HG03442 (cell line): ENCODE data around the gene CFAP73.

Experiments
- ATAC-seq: cut with Tn5 transposase; IDR thresholded peaks from one replicate; pipeline ENCODE4 v1.9.1; 2021; ENCODE audit warnings: mild to moderate bottlenecking, moderate library complexity; ENCODE audit not compliant: unreplicated experiment

CFAP73 gene

DNA sequence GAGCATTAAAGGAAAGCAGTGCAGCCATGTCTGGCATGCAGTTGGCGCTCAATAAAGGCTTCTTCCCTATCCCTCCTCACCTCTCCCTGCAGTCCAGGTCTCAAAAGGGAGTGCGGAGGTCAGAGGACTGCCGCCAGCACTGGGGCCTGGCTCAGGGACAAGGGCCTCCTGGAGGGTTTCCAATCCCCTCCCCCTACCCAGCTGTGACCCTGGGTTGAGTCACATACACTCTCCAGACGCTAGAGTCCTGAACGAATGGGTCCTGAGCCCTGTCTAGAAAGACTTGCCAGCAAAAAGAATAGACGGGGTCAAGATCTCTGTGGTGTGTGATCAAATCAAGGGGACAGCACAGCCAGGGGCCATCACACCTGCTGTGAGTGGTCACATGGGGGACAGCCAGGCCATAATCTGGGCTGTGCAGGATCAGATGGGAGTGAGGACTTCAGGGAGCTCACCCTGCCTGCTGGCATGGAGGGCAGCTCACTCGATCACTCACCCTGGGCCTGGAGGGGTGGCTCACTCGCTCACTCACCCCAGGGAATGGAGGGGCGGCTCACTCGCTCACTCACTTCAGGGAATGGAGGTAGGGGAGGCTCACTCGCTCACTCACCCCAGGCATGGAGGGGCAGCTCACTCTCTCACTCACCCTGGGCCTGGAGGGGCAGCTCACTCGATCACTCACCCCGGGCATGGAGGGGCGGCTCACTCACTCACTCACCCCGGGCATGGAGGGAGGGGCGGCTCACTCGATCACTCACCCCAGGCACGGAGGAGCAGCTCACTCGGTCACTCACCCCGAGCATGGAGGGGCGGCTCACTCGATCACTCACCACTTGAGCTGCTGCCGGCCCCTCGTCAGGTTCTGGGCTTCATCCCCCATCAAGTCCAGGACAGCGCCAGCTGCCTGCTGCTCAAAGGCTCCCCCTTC lies 12.8 kb downstream of the CFAP73 start:
- no peak for ATAC-seq

DNA sequence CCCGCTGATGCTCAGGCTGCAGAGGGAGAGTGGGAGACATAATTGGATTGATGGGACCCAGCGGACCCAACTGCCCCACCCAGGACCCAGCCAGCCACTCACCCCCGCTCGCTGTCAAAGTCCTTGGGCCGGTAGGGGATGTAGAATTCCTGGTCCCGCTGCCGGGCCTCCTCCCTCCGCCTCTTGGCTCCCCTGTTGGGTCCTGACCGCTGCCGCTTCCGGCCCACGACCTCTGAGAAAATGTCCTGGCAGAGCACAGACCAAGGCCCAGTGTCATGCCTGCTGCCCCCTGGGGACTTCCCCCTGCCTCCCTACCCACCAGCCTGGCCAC lies 13.5 kb downstream of the CFAP73 start:
- no peak for ATAC-seq

DNA sequence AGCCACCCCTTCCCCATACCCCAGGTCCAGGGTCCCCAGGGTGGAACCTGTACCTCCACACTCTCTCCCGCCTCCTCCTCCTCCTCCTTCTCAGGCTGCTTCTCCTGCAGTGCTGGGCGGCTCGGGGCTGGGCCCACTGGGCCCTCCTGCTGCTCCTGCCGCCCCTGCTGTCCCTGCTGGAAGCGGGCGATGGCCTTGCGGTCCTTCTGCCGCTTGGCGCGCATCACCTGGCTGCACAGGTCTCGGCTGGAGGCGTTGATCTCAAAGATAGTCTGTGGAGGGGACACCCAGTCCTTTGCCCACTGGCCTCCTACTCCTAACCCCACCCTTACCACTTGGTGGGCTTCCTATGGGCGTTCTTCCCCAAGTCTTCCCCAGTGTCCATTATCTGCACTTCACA lies 14.5 kb downstream of the CFAP73 start:
- no peak for ATAC-seq

DNA sequence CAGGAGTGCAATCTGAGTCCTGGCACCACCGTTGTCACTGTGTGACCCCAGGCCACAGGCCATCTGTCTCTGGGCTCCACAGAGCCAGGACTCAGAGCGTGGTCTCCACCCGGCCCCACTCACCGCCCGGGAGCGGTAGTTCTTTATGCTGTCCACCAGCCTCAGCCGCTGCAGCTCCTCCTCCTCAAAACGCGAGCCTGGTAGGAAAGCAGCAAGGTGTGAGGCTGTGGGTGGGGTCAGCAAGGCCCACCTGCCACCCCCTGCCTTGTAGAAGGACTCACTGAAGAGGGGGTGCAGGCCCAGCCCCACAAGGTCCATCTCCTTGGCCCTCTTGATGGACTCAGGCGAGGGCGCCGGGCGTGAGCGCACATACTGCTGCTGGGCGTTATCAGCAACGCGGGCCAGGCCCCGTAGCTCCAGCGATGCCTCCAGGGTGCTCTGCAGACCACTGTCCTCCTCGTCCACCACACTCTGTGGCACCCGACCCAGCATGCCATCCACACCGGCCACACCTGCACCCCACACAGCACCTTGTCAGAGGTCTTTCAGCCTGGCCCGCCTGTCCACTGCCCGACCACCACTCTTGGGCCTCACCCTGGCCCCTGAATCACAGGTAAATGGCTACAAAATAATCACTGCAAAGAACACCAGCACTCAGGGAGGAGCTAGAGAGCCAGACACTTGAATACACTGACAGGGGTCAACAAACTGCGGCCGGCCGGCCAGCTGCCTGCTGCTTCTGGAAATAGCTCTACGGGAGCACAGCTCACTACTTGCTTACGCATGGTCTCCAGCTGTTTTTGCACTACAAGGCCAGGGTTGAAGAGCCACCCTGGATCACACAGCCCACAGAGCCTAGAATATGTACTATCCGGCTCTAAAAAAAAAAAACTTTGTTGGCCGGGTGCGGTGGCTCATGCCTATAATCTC lies 16.3 kb downstream of the CFAP73 start:
- no peak for ATAC-seq

DNA sequence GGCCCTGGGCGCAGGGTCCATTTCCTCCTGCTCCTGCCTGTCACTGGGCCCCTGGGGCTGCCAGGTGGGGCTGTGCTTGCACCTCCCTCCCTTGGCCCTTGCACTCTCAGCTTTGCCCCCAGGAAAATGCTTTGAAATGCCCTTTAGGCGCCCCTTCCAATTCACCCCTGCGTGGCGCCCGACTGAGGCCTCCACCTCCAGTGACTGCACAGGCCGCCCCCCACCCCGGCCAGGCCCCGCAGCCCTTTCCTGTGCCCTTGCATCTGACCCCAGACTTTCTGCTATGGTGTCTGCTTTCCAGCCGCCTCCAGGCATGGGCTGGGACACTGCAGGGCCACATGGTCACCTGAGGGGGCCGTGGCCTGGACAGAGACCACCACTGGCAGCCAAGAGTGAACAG lies 18.3 kb downstream of the CFAP73 start:
- ATAC-seq, result no peak

DNA sequence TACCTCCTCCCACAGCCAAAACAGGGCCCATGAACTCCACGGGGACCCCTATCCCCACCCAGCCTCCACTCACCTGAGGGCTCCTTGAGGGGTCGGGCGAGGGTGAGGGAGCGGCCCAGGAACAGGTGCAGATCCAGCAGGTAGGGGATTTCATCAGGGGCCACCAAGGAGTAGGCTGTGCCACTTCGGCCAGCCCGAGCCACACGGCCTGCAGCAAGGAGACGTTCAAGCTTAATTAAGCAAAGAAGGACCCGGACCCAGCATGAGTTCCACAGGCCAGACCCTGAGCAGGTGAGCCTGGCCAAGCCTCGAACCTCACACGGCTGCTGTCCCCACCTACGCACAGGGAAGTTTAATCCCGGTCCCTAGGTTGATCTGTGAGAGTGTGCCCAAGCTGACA lies 20.2 kb downstream of the CFAP73 start:
- ATAC-seq, result no peak

DNA sequence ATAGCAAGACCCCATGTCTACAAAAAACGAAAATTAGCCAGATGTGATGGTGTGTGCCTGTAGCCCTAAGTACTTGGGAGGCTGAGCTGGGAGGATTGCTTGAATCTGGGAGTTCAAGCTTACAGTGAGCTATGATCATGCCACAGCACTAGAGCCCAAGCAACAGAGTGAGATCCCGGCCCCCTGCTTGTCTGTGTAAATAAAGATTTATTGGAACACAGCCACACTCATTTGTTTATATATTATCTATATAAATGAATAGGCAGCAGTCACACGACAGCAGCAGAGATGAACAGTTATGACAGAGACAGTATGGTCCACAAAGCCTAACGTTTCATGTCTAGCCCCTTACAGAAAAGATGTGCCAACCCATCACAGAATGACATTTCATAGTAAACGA lies 20.9 kb downstream of the CFAP73 start:
- ATAC-seq, result no peak

DNA sequence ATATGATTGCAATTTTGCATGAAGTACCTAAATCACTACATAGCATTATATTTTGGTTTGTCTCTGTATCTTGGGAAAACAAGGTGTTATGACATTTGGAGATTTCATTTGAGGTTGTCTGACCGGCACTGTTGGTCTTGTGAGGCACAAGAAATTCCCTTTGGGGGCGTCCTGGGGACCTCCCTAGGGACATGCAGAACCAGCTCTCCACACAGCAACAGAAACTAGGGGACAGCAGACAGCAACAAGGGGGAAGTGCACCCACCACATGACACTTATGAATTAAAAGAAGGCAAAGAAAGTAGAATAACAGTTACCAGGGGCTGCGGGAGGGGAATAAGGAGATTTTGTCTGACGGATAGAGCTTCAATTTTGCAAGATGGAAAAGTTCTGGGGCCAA lies 21.4 kb downstream of the CFAP73 start:
- ATAC-seq, result no peak

DNA sequence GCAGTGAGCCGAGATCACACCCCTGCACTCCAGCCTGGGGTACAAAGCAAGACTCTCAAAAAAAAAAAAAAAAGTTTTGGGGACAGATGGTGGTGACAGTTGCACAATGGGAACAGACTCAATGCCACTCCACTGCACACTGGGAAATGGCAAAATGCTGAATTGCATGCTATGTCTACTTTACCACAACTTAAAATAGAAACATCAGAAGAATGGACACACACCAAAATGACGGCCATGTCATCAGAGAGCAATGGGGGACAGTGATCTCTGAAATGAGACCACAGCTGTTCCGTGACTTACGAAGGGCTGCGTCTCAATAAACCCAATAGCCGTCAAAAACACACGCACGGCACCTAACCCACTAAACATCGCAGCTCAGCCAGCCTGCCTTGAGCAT lies 22.0 kb downstream of the CFAP73 start:
- ATAC-seq, result no peak

DNA sequence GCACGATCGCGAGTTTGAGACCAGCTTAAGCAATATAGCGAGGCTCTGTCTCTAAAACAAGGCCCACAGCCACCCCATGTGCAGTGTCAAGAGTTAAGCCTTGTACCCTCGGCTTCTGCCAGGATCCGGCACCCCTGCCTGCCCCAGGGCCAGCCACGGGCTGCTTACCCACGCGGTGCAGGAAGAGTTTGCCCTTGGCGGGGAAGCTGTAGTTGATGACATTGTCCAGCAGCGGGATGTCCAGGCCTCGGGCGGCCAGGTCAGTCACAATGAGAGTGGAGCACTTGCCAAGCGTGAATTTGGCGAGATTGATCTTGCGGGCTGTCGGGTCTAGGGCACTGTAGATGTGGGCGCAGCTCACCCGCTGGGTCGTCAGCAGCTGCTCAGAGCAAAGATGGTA lies 22.7 kb downstream of the CFAP73 start:
- no peak for ATAC-seq

DNA sequence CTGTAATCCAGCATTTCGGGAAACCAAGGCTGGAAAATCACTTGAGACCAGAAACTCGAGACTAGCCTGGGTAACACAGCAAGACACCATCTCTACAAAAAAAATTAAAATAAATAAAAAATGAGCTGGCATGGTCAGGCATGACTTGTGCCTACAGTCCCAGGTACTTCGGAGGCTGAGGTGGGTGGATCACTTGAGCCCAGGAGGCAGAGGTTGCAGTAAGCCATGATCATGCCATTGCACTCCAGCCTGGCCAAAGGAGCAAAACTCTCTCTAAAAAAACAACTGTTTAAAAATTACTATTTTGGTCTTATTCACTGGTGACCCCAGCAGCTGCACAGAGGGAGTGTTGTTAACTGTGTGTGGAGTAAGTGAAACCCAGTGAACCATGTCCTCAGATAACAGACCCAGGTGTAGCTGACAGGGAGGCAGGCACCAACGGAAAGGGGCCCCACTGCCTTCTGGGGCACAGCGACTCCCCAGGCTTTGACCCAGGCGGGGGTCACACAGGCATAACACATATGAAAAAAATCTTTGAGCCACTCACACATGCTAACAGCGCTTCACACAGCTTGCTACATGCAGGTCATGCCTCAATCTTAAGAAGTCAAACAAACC lies 23.7 kb downstream of the CFAP73 start:
- peak; percentile 49 for ATAC-seq

DNA sequence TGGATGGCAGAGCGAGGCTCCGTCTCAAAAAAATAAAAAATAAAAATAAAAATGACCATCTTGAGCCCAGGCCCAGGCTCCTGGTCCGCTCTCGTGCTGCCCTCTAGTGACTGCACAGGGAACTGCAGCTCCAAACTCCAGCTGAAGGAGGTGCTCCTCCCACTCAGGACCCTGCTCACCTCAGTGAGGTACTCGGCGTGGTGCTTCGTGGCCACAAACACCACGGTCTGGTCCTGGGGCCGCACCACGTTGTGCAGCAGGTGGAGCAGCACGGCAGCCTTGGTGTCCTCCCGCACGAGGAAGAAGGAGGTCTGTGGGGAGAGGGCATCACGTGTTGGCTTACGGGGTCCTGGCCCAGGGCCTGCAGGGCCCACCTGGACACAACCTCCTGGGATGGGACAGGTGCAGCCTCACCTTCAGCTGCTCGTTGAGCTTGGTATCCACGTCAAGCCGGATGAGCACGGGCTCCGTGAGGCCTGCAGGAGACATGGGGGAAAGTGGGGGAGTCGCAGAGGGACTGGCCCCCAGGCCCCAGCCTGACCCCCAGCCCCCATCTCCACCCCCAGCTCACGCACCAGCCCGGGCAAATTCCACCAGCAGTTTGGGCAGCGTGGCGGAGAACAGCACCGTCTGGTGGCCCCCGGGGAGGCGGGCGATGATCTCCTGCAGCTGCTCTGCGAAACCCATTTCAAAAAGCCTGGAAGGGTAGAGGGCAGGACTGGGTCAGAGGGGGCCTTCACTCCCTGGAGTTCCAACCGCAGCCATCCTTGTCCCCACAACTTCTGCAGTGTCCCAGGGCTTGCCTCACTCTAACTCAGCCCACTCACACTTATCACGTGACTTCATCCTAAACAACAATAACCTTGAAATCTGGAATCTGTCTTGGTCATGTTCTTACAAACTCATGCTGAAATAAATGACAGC lies 25.2 kb downstream of the CFAP73 start:
- ATAC-seq, result peak; percentile 50

DNA sequence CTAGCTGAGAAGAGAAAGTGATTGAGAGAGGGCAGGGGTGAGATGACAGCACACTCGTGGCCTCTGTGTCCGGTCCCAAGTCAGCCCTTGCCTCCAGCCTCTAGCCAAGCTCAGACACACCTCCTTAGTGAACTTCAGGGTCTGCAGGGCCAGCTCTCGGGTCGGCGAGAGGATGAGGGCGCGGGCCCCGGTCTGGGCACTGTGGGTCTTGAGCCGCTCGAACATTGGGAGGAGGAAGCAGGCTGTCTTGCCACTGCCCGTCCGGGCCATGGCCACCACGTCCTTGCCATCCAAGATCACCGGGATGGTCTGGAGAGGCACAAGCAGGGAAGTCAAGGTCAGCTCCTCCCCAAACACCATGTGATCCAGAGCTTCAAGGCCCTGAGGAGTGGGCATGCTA lies 29.5 kb downstream of the CFAP73 start:
- ATAC-seq, result no peak

DNA sequence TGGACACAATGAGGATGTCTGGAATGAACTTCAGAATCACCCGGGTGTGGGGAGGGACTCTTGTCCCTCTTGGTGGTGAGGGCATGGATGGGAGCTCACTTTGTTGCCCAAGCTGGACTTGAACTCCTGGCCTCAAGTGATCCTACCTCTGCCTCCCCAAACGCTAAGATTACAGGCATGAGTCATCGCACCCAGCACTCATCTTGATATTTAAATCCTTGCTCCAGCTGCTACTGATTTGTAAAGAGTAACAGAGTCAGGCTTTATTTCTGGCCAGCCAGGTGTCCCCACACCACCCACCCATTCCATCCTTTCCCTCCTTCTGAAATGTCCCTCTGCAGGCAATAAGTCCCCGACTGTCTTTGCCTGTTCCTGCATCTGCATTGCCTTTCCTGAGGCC lies 30.8 kb downstream of the CFAP73 start:
- ATAC-seq, result no peak

DNA sequence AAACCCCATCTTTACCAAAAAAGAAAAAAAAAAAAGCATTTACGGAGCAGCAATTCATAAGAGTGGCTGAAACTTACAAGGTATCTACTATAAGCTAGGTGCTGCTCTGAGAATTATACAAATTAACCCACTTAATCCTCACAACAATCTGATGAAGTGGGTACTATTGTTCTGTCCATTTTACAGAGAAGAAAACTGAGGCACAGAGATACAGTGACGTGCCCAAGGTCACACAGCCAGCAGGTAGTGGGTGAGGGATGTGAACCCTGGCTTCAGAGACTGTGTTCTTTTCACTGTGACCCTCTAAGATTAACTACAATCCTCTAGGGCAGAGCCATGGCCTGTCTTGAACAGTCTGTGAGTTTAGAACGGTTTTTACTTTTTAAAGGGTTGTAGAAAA lies 32.5 kb downstream of the CFAP73 start:
- no peak for ATAC-seq

DNA sequence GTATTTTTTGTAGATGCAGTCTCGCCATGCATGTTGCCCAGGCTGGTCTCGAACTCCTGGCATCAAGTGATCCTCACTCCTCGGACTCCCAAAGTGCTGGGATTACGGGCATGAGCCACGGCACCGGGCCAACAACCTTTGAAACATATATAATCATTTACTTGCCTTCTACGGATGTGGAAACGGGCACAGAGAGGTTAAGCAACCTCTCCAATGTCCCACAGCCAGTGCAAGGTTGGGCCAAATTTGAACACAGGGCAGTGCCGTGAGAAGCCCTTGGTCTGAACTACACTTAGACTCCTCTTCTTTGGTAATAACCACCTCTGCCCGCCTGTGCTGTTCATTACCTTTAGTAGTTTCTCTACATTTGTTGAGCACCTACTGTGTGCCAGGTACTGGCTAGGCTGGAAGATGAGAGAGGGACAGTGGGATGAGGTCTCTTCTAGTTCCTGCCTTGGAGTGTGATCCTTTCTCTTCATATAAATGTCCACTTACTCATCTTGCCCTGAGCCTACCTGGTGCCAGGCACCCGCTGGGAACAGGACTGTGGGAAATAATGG lies 33.6 kb downstream of the CFAP73 start:
- ATAC-seq, result no peak

DNA sequence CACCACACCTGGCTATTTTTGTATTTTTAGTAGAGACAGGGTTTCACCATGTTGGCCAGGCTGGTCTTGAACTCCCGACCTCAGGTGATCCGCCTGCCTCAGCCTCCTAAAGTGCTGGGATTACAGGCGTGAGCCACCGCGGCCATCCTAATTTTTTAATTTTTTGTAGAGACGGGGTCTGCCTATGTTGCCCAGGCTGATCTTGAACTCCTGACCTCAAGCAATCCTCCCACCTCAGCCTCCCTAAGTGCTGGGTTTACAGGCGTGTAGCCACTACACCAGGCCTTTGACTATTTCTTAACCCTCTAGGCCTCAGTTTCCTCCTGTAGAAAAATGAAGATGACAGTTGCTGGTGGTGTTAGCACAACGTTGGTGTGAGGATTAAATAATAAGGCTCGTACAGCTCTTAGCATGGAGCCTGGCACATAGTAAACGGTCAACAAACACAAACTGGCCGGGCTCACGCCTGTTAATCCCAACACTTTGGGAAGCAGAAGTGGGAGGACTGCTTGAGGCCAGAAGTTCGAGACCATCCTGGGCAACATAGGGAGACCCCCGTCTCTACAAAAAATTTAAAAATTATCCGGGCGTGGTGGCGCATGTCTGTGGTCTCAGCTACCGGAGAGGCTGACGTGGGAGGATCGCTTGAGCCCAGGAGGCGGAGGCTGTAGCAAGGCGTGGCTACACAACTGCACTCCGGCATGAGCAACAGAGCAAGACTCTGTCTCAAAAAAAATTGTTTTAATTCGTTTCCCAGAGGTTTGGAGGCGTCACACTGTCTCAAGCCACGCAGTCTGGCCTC lies 34.8 kb downstream of the CFAP73 start:
- ATAC-seq, result peak; percentile 52

DNA sequence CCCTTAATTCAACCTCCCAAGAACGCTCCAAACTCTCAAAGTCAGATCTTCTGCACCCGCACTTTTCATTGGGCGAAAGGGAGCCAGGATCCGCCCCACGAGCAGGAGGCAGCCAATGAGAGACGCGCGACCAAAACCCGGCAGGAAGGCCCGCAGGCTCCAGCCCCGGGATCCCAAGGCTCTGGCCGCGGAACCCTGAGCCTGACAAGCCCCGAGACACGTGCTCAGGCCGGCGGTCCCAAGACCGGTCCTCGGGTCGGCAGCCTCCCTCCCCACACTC lies 35.3 kb downstream of the CFAP73 start:
- peak; percentile 77 for ATAC-seq

DNA sequence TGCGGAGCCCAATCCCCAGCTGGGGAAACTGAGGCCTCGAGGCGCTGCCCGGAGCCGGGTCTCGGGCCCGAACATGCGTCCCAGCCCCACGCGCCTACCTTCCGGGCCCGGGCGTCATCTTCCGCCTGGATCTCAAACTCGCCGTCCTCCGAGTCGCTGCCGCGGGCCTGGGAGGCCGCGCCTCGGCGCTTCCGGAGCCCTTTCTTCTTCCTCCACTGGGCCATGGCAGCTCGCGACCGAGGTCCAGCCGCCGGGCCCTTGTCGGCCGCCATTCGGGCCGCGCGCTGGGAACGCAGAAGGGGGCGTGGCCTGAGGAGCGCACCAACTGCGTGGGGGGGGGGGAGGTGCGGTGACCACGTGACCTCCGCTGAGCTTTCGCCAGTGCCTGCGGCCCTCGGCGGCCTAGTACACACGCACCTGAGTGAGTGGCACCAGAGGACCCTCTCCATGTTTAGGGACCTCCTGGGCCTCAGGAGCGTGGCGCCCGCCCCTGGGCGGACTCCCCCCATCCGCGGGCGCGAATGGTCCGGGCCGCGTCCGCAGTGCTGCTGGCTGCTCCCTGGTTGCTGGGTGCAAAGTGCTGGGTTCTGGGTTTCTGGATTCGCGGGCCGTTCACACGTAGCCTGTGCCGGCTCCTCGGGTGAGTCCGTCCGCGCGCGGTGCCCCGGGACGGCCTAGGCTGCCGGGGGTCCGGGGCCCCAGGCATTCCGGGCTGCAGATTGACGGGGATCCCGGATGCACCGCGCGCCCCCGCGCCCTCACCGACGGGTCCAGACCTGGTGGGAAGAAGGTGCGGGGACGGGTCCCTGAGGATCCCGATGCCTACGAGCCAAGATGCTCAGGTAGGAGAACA lies 35.9 kb downstream of the CFAP73 start, which contains the start of the genes DDX54 and RITA1:
TSS of gene DDX54 (minus strand) at position 299 of the 853 bp plus-strand sequence. CDS start at position 272, 27 bp downstream.
TSS of gene RITA1 (plus strand) at position 542 of the 853 bp plus-strand sequence. CDS start 1,026 bp downstream, outside the sequence.
- ATAC-seq, result peak; percentile 39
